HG03025 (cell line): Measurements from ENCODE around the gene ST7.
A peak's percentile ranks its signal among the peaks of the same experiment; 100 is the strongest.
"Not testable (repeated sequence)": the region's sequence is repeated elsewhere in the genome, so short reads cannot be mapped to it uniquely, and the experiment has no call there.

ENCODE experiments used
- ATAC-seq: cut with Tn5 transposase; IDR thresholded peaks from one replicate; pipeline ENCODE4 v1.9.1; 2021; ENCODE audit warnings: mild to moderate bottlenecking, moderate library complexity; ENCODE audit not compliant: unreplicated experiment, low FRiP score

Gene ST7

GRCh38 chr7:116950889-116951351 is 2.4 kb upstream of the ST7 start:
- ATAC-seq: no peak

DNA sequence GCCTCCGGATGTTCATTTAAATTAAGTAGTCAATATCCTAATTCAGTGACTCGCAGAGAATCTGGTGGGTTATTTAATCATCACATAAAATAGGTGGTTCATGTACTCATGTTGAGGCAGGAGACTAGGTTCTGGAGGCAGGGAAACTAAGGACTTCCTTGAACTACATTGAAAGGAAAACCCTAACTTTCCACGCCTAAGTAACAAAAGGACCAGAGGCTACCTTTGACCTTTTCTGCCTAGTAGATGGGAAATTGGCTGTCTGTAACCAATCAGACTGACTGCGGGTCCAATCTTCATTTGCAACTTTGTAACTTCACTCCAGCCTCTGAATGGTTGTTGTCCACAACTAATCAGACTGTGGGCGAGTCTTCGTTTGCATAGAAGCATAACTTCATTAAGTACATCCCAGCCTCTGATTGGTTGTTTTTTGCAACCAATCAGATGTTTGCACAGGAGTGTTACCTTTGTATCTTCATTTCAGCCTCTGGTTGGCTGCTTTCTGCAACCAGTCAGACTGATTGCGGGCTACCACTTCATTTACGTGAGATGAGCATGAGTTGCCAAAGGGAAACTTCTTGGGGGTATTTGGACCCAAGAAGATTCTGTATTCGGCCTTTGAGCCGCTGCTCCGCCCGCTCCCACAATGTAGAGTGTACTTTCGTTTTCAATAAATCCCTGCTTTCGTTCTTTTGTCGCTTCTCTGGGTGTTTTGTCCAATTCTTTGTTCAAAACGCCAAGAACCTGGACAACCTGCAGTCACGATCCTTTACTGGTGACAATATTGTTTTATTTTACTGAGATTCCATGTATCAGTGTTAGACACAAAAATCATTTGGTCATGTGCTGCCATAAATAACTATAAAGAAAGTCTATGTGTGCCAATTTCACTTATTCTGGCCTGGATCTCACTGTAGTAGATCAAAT is 1.7 kb upstream of the ST7 start:
- no peak for ATAC-seq

DNA sequence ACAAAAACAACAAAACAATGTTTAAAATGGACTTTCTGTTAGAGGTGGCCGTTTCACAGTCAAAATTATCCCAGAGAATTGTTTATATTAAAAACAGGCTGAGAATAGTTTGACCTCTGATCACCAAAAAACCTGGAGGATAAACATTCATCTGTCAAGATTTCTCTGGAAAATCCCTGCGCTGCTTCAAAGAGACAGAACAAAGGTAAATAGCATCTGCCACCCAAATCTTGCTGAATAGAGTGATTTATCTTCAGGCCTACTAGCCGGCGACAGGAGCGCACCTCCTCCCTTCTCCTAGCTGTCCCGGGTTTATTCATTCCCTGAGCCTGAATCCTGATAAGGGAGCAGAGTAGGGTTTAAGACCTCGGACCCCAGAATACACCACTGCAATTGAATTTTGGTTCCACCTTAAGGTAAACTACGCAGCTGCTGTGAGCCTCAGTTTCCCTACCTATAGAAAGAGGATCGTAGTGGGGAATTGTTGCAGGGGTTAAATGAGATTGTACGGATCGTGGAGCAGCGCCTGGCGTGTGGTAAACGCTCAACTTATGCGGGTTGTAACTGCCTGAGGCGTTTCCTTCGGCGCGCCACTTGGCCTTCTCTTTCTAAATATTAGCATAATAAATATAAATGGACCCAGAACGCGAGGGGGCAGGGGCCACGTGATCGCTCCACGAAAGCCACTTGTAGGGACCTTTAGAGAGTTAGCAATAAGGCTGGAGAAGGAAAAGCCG is 498 bp upstream of the ST7 start:
- peak; percentile 26 for ATAC-seq

GRCh38 chr7:116953906-116954838 is 871 bp downstream of the ST7 start:
- peak; percentile 22 for ATAC-seq

DNA sequence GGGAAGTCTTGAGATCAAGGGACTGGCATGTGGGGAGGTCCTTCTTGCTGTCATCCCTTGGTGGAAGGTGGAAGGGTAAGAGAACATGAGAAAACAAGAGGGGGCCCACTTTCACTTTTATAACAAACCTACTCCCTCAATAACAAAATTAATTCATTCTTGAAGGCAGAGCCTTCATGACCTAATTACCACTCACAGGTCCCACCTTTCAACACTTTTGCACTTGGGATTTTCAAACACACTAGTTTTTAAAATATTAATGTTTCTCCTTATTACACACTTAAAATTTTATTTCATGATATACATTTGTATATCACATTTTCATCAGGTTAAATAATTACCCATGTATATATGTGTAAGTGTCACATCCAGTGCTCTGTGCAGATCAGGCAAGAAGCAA is 2.0 kb downstream of the ST7 start:
- ATAC-seq: no peak

GRCh38 chr7:116955801-116956476 is 2.6 kb downstream of the ST7 start:
- ATAC-seq: peak; percentile 65

GRCh38 chr7:116956477-116956804 is 3.1 kb downstream of the ST7 start:
- no peak for ATAC-seq

DNA sequence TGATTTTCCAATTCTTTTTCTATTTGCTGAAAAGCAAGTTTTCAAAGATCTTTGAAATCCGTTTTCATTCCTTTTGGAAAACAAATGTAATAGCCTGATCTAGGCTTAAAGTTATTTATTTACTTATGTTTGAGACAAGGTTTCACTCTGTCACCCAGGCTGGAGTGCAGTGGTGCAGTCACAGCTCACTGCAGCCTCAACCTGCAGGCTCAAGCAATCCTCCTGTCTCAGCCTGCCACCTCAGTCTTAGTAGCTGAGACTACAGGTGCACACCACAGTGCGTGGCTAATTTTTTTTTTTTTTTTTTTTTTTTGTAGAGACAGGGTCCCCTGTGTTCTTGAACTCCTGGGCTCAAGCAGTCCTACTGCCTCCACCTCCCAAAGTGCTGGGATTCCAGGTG is 4.6 kb downstream of the ST7 start:
- no peak for ATAC-seq

DNA sequence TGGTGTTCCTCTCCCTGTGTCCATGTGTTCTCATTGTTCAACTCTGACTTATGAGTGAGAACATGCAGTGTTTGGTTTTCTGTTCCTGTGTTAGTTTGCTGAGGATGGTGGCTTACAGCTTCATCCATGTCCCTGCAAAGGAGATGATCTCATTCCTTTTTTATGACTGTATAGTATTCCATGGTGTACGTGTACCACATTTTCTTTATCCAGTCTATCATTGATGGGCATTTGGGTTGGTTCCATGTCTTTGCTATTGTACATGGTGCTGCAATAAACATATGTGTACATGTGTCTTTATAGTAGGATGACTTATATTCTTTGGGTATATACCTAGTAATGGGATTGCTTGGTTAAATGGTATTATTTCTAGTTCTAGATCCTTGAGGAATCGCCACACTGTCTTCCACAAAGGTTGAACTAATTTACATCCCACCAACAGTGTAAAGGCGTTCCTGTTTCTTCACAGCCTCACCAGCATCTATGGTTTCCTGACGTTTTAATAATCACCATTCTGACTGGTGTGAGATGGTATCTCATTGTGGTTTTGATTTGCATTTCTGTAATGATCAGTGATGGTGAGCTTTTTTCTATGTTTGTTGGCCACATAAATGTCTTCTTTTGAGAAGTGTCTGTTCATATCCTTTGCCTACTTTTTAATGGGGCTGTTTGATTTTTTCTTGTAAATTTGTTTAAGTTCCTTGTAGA is 8.8 kb downstream of the ST7 start:
- not testable (repeated sequence) for ATAC-seq

GRCh38 chr7:116963234-116963633 is 9.9 kb downstream of the ST7 start:
- no peak for ATAC-seq

- ATAC-seq: no peak
These were observed 13.3 kb downstream of the ST7 start for GRCh38 chr7:116966601-116967000.

- ATAC-seq: no peak
These were observed 14.1 kb downstream of the ST7 start for GRCh38 chr7:116967254-116967922.

DNA sequence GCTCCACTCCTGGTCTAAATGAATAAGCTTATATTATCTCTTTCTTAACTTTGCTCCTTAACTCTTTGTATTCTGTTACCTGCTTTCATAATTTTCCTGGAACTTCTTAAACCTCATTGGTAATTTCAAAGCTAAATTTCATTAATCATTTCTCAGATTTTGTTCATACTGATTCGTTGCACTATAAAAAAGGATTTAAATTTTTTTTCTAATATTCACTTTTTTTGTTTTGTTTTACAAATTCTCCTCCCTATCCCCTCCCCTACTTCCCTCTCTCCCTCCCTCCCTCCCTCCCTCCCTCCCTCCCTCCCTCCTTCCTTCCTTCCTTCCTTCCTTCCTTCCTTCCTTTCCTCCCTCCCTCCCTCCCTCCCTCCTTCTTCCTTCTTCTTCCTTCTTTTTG is 14.7 kb downstream of the ST7 start:
- no peak for ATAC-seq

DNA sequence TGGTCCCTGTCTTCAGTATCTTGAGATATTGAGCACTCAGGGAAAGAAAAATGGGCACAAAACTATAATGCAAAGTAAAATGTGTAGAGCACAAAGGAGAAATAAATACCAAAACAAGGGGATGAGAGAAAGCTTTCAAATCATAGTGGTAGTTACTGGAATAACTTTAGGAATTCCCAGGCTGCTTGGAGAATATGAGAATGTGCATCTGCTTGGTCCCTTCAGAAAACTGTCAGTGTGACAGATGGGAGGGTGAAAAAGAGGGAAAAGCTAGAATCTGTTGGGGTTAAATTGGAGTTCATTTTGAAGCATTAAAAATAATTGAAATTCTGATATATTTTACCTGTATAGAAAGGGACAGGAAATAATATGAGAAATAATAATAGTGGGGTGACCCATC is 15.3 kb downstream of the ST7 start:
- no peak for ATAC-seq

GRCh38 chr7:116969371-116969902 is 16.1 kb downstream of the ST7 start:
- no peak for ATAC-seq

- ATAC-seq: peak; percentile 61
These were observed 17.1 kb downstream of the ST7 start for GRCh38 chr7:116970238-116970910.

DNA sequence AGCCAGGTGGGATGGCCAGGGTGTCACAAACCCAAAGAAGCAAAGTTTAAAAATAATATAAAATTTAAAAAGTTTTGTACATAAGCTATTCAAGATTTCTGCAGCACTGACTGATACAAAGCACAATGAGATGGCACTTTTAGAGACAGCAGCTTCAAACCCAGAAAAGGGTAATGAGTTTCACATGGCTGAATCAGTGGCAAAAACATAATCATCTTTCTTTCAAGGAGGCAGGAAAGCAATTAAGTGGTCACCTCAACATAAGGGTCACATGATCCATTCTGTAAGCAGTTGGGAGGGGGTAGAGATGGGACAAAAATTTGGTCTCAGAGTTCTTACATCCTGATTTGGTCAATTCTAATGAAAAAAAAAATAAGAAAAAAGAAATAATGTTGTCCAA is 17.9 kb downstream of the ST7 start:
- not testable (repeated sequence) for ATAC-seq

- no peak for ATAC-seq
These were observed 18.6 kb downstream of the ST7 start for GRCh38 chr7:116971869-116972268.
